HCT116 (cell line): ENCODE measurements around the gene CRACDL. TPM values are rescaled to one million over a fixed set of nuclear protein-coding genes. Genes with fewer than 3 reads are reported as not detected.

Experiments
- ATAC-seq: fragments of 200-7000 bp; cut with Tn5 transposase; 2 replicates; pipeline ENCODE4 v1.9.1; 2020; ENCODE audit warnings: mild to moderate bottlenecking, moderate library complexity
- BruUV-seq: library from RNA; stranded (reverse); fragments of 400-500 nt; replicated peaks from 2 replicates; lab custom pipeline; 2021; lab: Mats Ljungman, UMichigan
- CTCF ChIA-PET: fragments of 300-600 bp; sonication (Branson Sonifier 250); formaldehyde crosslinking; loops from one replicate; lab custom pipeline; 2021; ENCODE audit warnings: antibody characterized with exemption; lab: Charles Lee
- POLR2A ChIA-PET: fragments of 300-600, 350-600 bp; sonication (Branson Sonifier 250); formaldehyde crosslinking; loops from one replicate; lab custom pipeline; 2021; ENCODE audit warnings: antibody characterized with exemption; lab: Charles Lee
- RAD21 ChIA-PET, 2 experiments: fragments of 300-600 bp; sonication (Branson Sonifier 250); formaldehyde crosslinking; loops; one replicate each; lab custom pipeline; 2023; ENCODE audit warnings: low total read pairs in 2 of 2; ENCODE audit not compliant: uncharacterized antibody in 2 of 2, unreplicated experiment in 2 of 2, low non-redundant PET in 1 of 2; lab: Charles Lee
- DNase-seq: peaks from one replicate; pipeline ENCODE4 v3.0.0-alpha.2; 2010; ENCODE audit warnings: low read depth, low spot score
- H2AFZ ChIP-seq: fragments of 200-600 bp; shearing (Covaris generic), sonication (generic); 2 replicates; pipeline ENCODE4 v1.6.1; 2017; ENCODE audit warnings: low read depth, mixed run types, mixed read lengths, antibody characterized with exemption, low read length; ENCODE audit not compliant: poor library complexity, severe bottlenecking
- H3K27ac ChIP-seq: 2 replicates; pipeline ENCODE4 v1.5.1; 2012; ENCODE audit warnings: low read depth, low read length
- H3K27me3 ChIP-seq: fragments of 200-600 bp; sonication (generic); 2 replicates; pipeline ENCODE4 v1.6.1; 2016; ENCODE audit warnings: mixed run types, low read length, mixed read lengths; ENCODE audit not compliant: insufficient read depth
- H3K36me3 ChIP-seq, 2 experiments: fragments of 200-500 bp in 1 of 2; fragments of 200-600 bp in 1 of 2; sonication (Bioruptor generic) in 1 of 2; sonication (generic) in 1 of 2; 2 replicates each; pipeline versions ENCODE4 v1.5.1 to v1.6.1; 2014 to 2016; ENCODE audit warnings: low read length in 2 of 2, inconsistent platforms in 1 of 2, mixed read lengths in 1 of 2, mixed run types in 1 of 2; ENCODE audit not compliant: insufficient read depth in 2 of 2, control insufficient read depth in 1 of 2
- H3K4me1 ChIP-seq, 2 experiments: fragments of 200-600 bp in 1 of 2; sonication (generic) in 1 of 2; 2 replicates each; pipeline versions ENCODE4 v1.5.1 to v1.6.1; 2012 to 2017; ENCODE audit warnings: low read length in 2 of 2, inconsistent platforms in 1 of 2, mild to moderate bottlenecking in 1 of 2, mixed read lengths in 1 of 2, mixed run types in 1 of 2, moderate library complexity in 1 of 2; ENCODE audit not compliant: insufficient read depth in 2 of 2, control insufficient read depth in 1 of 2
- H3K4me2 ChIP-seq: fragments of 200-600 bp; sonication (generic); 2 replicates; pipeline ENCODE4 v1.6.1; 2017; ENCODE audit warnings: mixed run types, low read length, mixed read lengths
- H3K4me3 ChIP-seq, 2 experiments: fragments of 200-600 bp in 1 of 2; sonication (generic) in 1 of 2; replicated peaks in 1 of 2; 2 replicates each; pipeline ENCODE4 v1.5.1; 2011 to 2016; ENCODE audit warnings: low read length in 2 of 2, control low read depth in 1 of 2, low read depth in 1 of 2, mild to moderate bottlenecking in 1 of 2, mixed read lengths in 1 of 2, mixed run types in 1 of 2
- H3K79me2 ChIP-seq: fragments of 200-600 bp; sonication (generic); 2 replicates; pipeline ENCODE4 v1.6.1; 2017; ENCODE audit warnings: mild to moderate bottlenecking, mixed run types, low read length, moderate library complexity, mixed read lengths; ENCODE audit not compliant: insufficient read depth
- H3K9ac ChIP-seq: fragments of 200-600 bp; sonication (generic); 2 replicates; pipeline ENCODE4 v1.6.1; 2016; ENCODE audit warnings: low read length, mixed read lengths
- H3K9me2 ChIP-seq: fragments of 200-600 bp; sonication (generic), shearing (Covaris generic); 2 replicates; pipeline ENCODE4 v1.6.1; 2017; ENCODE audit warnings: mixed run types, mild to moderate bottlenecking, moderate library complexity; ENCODE audit not compliant: insufficient read depth
- H3K9me3 ChIP-seq, 2 experiments: fragments of 200-500 bp in 1 of 2; fragments of 200-600 bp in 1 of 2; sonication (Bioruptor generic) in 1 of 2; sonication (generic) in 1 of 2; 2 replicates each; pipeline ENCODE4 v1.6.1; 2014 to 2017; ENCODE audit warnings: low read length in 2 of 2, mixed read lengths in 2 of 2, inconsistent platforms in 1 of 2, low read depth in 1 of 2, mild to moderate bottlenecking in 1 of 2, mixed run types in 1 of 2, moderate library complexity in 1 of 2; ENCODE audit not compliant: control insufficient read depth in 1 of 2, insufficient read depth in 1 of 2
- H4K20me1 ChIP-seq: fragments of 200-600 bp; sonication (generic), shearing (Covaris generic); 2 replicates; pipeline ENCODE4 v1.6.1; 2017; ENCODE audit warnings: mixed run types, mild to moderate bottlenecking, moderate library complexity; ENCODE audit not compliant: insufficient read depth
- ATF3 ChIP-seq: IDR thresholded peaks from 2 replicates; pipeline ENCODE4 v1.6.1; 2012
- CBX3 ChIP-seq: IDR thresholded peaks from 2 replicates; pipeline ENCODE4 v1.6.1; 2012; ENCODE audit warnings: low read depth
- CEBPB ChIP-seq: IDR thresholded peaks from 2 replicates; pipeline ENCODE4 v1.6.1; 2012; ENCODE audit warnings: low read depth
- CTCF ChIP-seq, 3 experiments: fragments of 200-600 bp in 1 of 3; sonication (generic) in 1 of 3; IDR thresholded peaks in 2 of 3; conservative IDR thresholded peaks in 1 of 3; 2 replicates each; pipeline ENCODE4 v1.5.1; 2012 to 2017; ENCODE audit warnings: low read depth in 2 of 3, low read length in 2 of 3, antibody characterized with exemption in 1 of 3, borderline replicate concordance in 1 of 3, control low read depth in 1 of 3, mild to moderate bottlenecking in 1 of 3, mixed read lengths in 1 of 3, mixed run types in 1 of 3, moderate library complexity in 1 of 3; ENCODE audit not compliant: insufficient read depth in 1 of 3
- EGR1 ChIP-seq: IDR thresholded peaks from 2 replicates; pipeline ENCODE4 v1.6.1; 2012; ENCODE audit warnings: low read depth
- EZH2phosphoT487 ChIP-seq: fragments of 200-600 bp; IDR thresholded peaks from 2 replicates; pipeline ENCODE4 v1.6.1; 2018; ENCODE audit warnings: antibody characterized with exemption, borderline replicate concordance
- FOSL1 ChIP-seq: IDR thresholded peaks from 2 replicates; pipeline ENCODE4 v1.6.1; 2012; ENCODE audit warnings: low read depth
- JUND ChIP-seq: IDR thresholded peaks from 2 replicates; pipeline ENCODE4 v1.6.1; 2012
- MAX ChIP-seq: IDR thresholded peaks from 2 replicates; pipeline ENCODE4 v1.6.1; 2012
- POLR2A ChIP-seq: IDR thresholded peaks from 2 replicates; pipeline ENCODE4 v1.7.0; 2011; ENCODE audit warnings: borderline replicate concordance; ENCODE audit not compliant: insufficient read depth, insufficient read length; ENCODE audit errors: extremely low read depth
- POLR2AphosphoS5 ChIP-seq: IDR thresholded peaks from 2 replicates; pipeline ENCODE4 v1.6.1; 2011; ENCODE audit warnings: mild to moderate bottlenecking, low read depth, low read length, moderate library complexity
- RAD21 ChIP-seq: IDR thresholded peaks from 2 replicates; pipeline ENCODE4 v1.6.1; 2012; ENCODE audit warnings: low read depth, mild to moderate bottlenecking
- REST ChIP-seq: IDR thresholded peaks from 2 replicates; pipeline ENCODE4 v1.6.1; 2012; ENCODE audit warnings: low read depth
- SIN3A ChIP-seq: IDR thresholded peaks from 2 replicates; pipeline ENCODE4 v1.6.1; 2012; ENCODE audit warnings: low read depth
- SP1 ChIP-seq: IDR thresholded peaks from 2 replicates; pipeline ENCODE4 v1.6.1; 2012; ENCODE audit warnings: low read depth
- SRF ChIP-seq: IDR thresholded peaks from 2 replicates; pipeline ENCODE4 v1.6.1; 2012; ENCODE audit warnings: low read depth
- YY1 ChIP-seq: IDR thresholded peaks from 2 replicates; pipeline ENCODE4 v1.6.1; 2011; ENCODE audit warnings: low read length, low read depth, moderate library complexity, mild to moderate bottlenecking; ENCODE audit not compliant: insufficient replicate concordance; ENCODE audit errors: extremely low read depth
- ZNF274 ChIP-seq: fragments of 200-500 bp; sonication (Bioruptor generic); IDR thresholded peaks from 2 replicates; pipeline ENCODE4 v1.6.1; 2014; ENCODE audit warnings: mild to moderate bottlenecking, low read depth, low read length, inconsistent platforms
- intact Hi-C: fragments of 100-400 bp; cut with micrococcal nuclease; formaldehyde crosslinking; loops from 2 replicates; pipeline ENCODE4 v1.10.0; 2022
- total RNA-seq: library from RNA; stranded (reverse); gene quantifications from one replicate; pipeline ENCODE4 v1.2.1, GENCODE V29; 2021; ENCODE audit not compliant: unreplicated experiment

Gene CRACDL
- total RNA-seq, 1 experiment from 2014 or later: 1.1 TPM

- POLR2A ChIA-PET: no interaction called here
- Histone ChIP-seq H2AFZ (no peak overlapping the region), H3K79me2 (no peaks in the 10 kb centered on the region), H3K9ac (no peak overlapping the region), H3K36me3 (no peaks in the 10 kb centered on the region), H3K27me3 (no peaks in the 10 kb centered on the region), H3K9me3 (no peaks in the 10 kb centered on the region), H3K9me2 (no peaks in the 10 kb centered on the region), H3K27ac (no peak overlapping the region)
- RAD21 ChIA-PET: no interaction called here
- intact Hi-C loops: loop anchor here (10.0 kb wide), 1 partner anchor 77 kb away; no protein-coding TSS in a partner anchor
- no peak for ATAC-seq
- no peak for TF ChIP-seq JUND
- no peak for TF ChIP-seq EGR1
- TF ChIP-seq FOSL1: no peak
- no peak for TF ChIP-seq POLR2A
- no peak for TF ChIP-seq SIN3A
- TF ChIP-seq CEBPB: no peak
- TF ChIP-seq YY1: no peak
- TF ChIP-seq RAD21: no peak
- no peak for TF ChIP-seq MAX
- no peak for TF ChIP-seq ZNF274
- TF ChIP-seq REST: no peak
- TF ChIP-seq POLR2AphosphoS5: no peak
- no peak for TF ChIP-seq CTCF (IDR thresholded peaks at IDR 0.05 in 2 of 3, conservative IDR thresholded peaks at IDR 0.05 in 1 of 3; ENCODE audit: borderline replicate concordance in 1 of 3, insufficient read depth in 1 of 3, low read depth in 2 of 3, low read length in 2 of 3)
- no peak for TF ChIP-seq CBX3
- no peak for TF ChIP-seq EZH2phosphoT487
- no peak for TF ChIP-seq SRF
- TF ChIP-seq SP1: no peak
- TF ChIP-seq ATF3: no peak
- TF ChIP-seq, all 23 proteins: peak for 0
- H3K4me2 ChIP-seq: no peak overlapping the region
- no peaks in the 10 kb centered on the region for H3K4me1 ChIP-seq
- no peak overlapping the region for H3K4me3 ChIP-seq
- no TSS peak for BruUV-seq
- no peaks in the 10 kb centered on the region for H4K20me1 ChIP-seq
- DNase-seq: no peak
- CTCF ChIA-PET: interaction anchor here (2.7 kb wide), 1 partner anchor 179 kb away, joined by 10 read pairs; no protein-coding TSS in a partner anchor
Observed at GRCh38 chr2:98827625-98828368, 108.2 kb downstream of the CRACDL start.
